ENCODE results near the gene CREBL2.
"Not testable (repeated sequence)": the region's sequence is repeated elsewhere in the genome, so short reads cannot be mapped to it uniquely, and the experiment has no call there.

Gene CREBL2

GRCh38 chr12:12611512-12612306, at the start of gene CREBL2:
Gene CREBL2 (plus strand): TSS chr12:12611876. CDS start chr12:12612173, 297 bp downstream.
- peak; percentile 92 for DNase-seq (ENCODE audit: low read depth)

- DNase-seq (ENCODE audit: low read depth): peak; percentile 3
Measured at GRCh38 chr12:12562016-12562483, 49.6 kb upstream of the CREBL2 start.

- DNase-seq (ENCODE audit: low read depth): peak; percentile 91
Measured at GRCh38 chr12:12562585-12563261, 49.0 kb upstream of the CREBL2 start, which contains the start of gene DUSP16. Gene DUSP16 (minus strand): TSS chr12:12562863. CDS start chr12:12521098, 41,765 bp downstream.

- no peak for DNase-seq (ENCODE audit: low read depth)
Measured at GRCh38 chr12:12563290-12563928, 48.3 kb upstream of the CREBL2 start.

GRCh38 chr12:12564911-12565310, 46.8 kb upstream of the CREBL2 start:
- DNase-seq (ENCODE audit: low read depth): no peak

- not testable (repeated sequence) for DNase-seq (ENCODE audit: low read depth)
Measured at GRCh38 chr12:12565971-12566370, 45.7 kb upstream of the CREBL2 start.

GRCh38 chr12:12572659-12573058, 39.0 kb upstream of the CREBL2 start:
- no peak for DNase-seq (ENCODE audit: low read depth)

- no peak for DNase-seq (ENCODE audit: low read depth)
Measured at GRCh38 chr12:12577786-12578185, 33.9 kb upstream of the CREBL2 start.

GRCh38 chr12:12580716-12581115, 31.0 kb upstream of the CREBL2 start:
- not testable (repeated sequence) for DNase-seq (ENCODE audit: low read depth)

- DNase-seq (ENCODE audit: low read depth): no peak
Measured at GRCh38 chr12:12582193-12582881, 29.3 kb upstream of the CREBL2 start.

GRCh38 chr12:12582895-12583303, 28.8 kb upstream of the CREBL2 start:
- DNase-seq (ENCODE audit: low read depth): peak; percentile 30

GRCh38 chr12:12583510-12584178, 28.0 kb upstream of the CREBL2 start:
- no peak for DNase-seq (ENCODE audit: low read depth)

GRCh38 chr12:12585115-12585863, 26.4 kb upstream of the CREBL2 start:
- DNase-seq (ENCODE audit: low read depth): no peak

GRCh38 chr12:12586879-12587675, 24.6 kb upstream of the CREBL2 start:
- DNase-seq (ENCODE audit: low read depth): no peak

- DNase-seq (ENCODE audit: low read depth): no peak
Measured at GRCh38 chr12:12587878-12588277, 23.8 kb upstream of the CREBL2 start.

GRCh38 chr12:12588436-12588835, 23.2 kb upstream of the CREBL2 start:
- DNase-seq (ENCODE audit: low read depth): not testable (repeated sequence)

- no peak for DNase-seq (ENCODE audit: low read depth)
Measured at GRCh38 chr12:12590961-12591360, 20.7 kb upstream of the CREBL2 start.

- peak; percentile 11 for DNase-seq (ENCODE audit: low read depth)
Measured at GRCh38 chr12:12592930-12593329, 18.7 kb upstream of the CREBL2 start.

GRCh38 chr12:12595929-12596328, 15.7 kb upstream of the CREBL2 start:
- DNase-seq (ENCODE audit: low read depth): not testable (repeated sequence)

- not testable (repeated sequence) for DNase-seq (ENCODE audit: low read depth)
Measured at GRCh38 chr12:12596598-12596997, 15.1 kb upstream of the CREBL2 start.
